HUDEP-2 (cell line): ENCODE results near the gene CABYR.

ENCODE experiments used
- DNase-seq, 76 experiments: peaks; one replicate each; lab custom pipeline; 2025; ENCODE audit not compliant: unreplicated experiment in 76 of 76; lab: John Stamatoyannopoulos, UW

CABYR gene

GRCh38 chr18:24138789-24139616, at the start of gene CABYR:
Gene CABYR, plus strand, starts transcription at chr18:24139062. Its CDS starts 4,053 bp downstream, at chr18:24143115.
- peak in 10 of 76 experiments; percentile 2 to 28 (median 19) for DNase-seq

GRCh38 chr18:24089076-24089475, 49.8 kb upstream of the CABYR start:
- no peak for DNase-seq

GRCh38 chr18:24089515-24090337, 49.1 kb upstream of the CABYR start:
- DNase-seq: no peak

GRCh38 chr18:24090876-24091275, 48.0 kb upstream of the CABYR start:
- DNase-seq: no peak

- DNase-seq: no peak
Measured at GRCh38 chr18:24094561-24094960, 44.3 kb upstream of the CABYR start.

- no peak for DNase-seq
Measured at GRCh38 chr18:24095976-24096375, 42.9 kb upstream of the CABYR start.

GRCh38 chr18:24103320-24104021, 35.4 kb upstream of the CABYR start:
- no peak for DNase-seq

- no peak for DNase-seq
Measured at GRCh38 chr18:24104486-24104885, 34.4 kb upstream of the CABYR start.

GRCh38 chr18:24108641-24109040, 30.2 kb upstream of the CABYR start:
- no peak for DNase-seq

GRCh38 chr18:24111936-24112335, 26.9 kb upstream of the CABYR start:
- no peak for DNase-seq

GRCh38 chr18:24112464-24112863, 26.4 kb upstream of the CABYR start:
- no peak for DNase-seq

GRCh38 chr18:24112874-24113615, 25.8 kb upstream of the CABYR start:
- no peak for DNase-seq

GRCh38 chr18:24114924-24115549, 23.8 kb upstream of the CABYR start:
- DNase-seq: no peak

GRCh38 chr18:24115628-24116027, 23.2 kb upstream of the CABYR start:
- DNase-seq: no peak

GRCh38 chr18:24118750-24119577, 19.9 kb upstream of the CABYR start:
- peak in 61 of 76 experiments; percentile 1 to 70 (median 30) for DNase-seq

- DNase-seq: no peak
Measured at GRCh38 chr18:24120676-24121075, 18.2 kb upstream of the CABYR start.

GRCh38 chr18:24121625-24122024, 17.2 kb upstream of the CABYR start:
- no peak for DNase-seq

- DNase-seq: no peak
Measured at GRCh38 chr18:24126155-24126961, 12.5 kb upstream of the CABYR start.
